Measurements from ENCODE around the gene KAT6B. TPM values are rescaled to one million over a fixed set of nuclear protein-coding genes. Genes with fewer than 3 reads are reported as not detected.
A peak's percentile ranks its signal among the peaks of the same experiment; 100 is the strongest.

Gene KAT6B
- total RNA-seq, 1 donor from 2014 or later = 48.3 TPM

GRCh38 chr10:74983383-74983782 lies 157.0 kb downstream of the KAT6B start:
- DNase-seq (ENCODE audit: extremely low spot score, unreplicated experiment) = no peak
- H3K36me3 Mint-ChIP-seq = peaks cover 22% of the 10 kb centered on the region
- no peaks in the 10 kb centered on the region for H3K4me1 Mint-ChIP-seq (ENCODE audit: unreplicated experiment)
- H3K27ac Mint-ChIP-seq = no peak overlapping the region
- H3K4me3 Mint-ChIP-seq = no peak overlapping the region
- no peaks in the 10 kb centered on the region for H3K9me3 Mint-ChIP-seq
- no peak for TF ChIP-seq CTCF (conservative IDR thresholded peaks at IDR 0.05)
- no peaks in the 10 kb centered on the region for H3K27me3 Mint-ChIP-seq

- no peaks in the 10 kb centered on the region for H3K27me3 Mint-ChIP-seq
- no peaks in the 10 kb centered on the region for H3K9me3 Mint-ChIP-seq
- H3K36me3 Mint-ChIP-seq = peaks cover 30% of the 10 kb centered on the region
- no peak overlapping the region for H3K27ac Mint-ChIP-seq
- no peak for DNase-seq (ENCODE audit: extremely low spot score, unreplicated experiment)
- H3K4me1 Mint-ChIP-seq (ENCODE audit: unreplicated experiment) = peaks cover 12% of the 10 kb centered on the region
- H3K4me3 Mint-ChIP-seq = no peak overlapping the region
- no peak for TF ChIP-seq CTCF (conservative IDR thresholded peaks at IDR 0.05)
Measured at GRCh38 chr10:74987339-74988053, 161.1 kb downstream of the KAT6B start.

GRCh38 chr10:74988054-74988775 lies 161.8 kb downstream of the KAT6B start:
- Mint-ChIP-seq H3K27ac (no peak overlapping the region), H3K36me3 (peaks cover 35% of the 10 kb centered on the region), H3K4me1 (ENCODE audit: unreplicated experiment) (peaks cover 12% of the 10 kb centered on the region), H3K9me3 (no peaks in the 10 kb centered on the region), H3K27me3 (no peaks in the 10 kb centered on the region), H3K4me3 (no peak overlapping the region)
- DNase-seq (ENCODE audit: extremely low spot score, unreplicated experiment) = no peak
- no peak for TF ChIP-seq CTCF (conservative IDR thresholded peaks at IDR 0.05)

- DNase-seq (ENCODE audit: extremely low spot score, unreplicated experiment) = no peak
- no peak overlapping the region for H3K27ac Mint-ChIP-seq
- no peaks in the 10 kb centered on the region for H3K9me3 Mint-ChIP-seq
- no peaks in the 10 kb centered on the region for H3K27me3 Mint-ChIP-seq
- H3K4me1 Mint-ChIP-seq (ENCODE audit: unreplicated experiment) = peaks cover 12% of the 10 kb centered on the region
- H3K4me3 Mint-ChIP-seq = no peak overlapping the region
- H3K36me3 Mint-ChIP-seq = peaks cover 35% of the 10 kb centered on the region
- no peak for TF ChIP-seq CTCF (conservative IDR thresholded peaks at IDR 0.05)
Measured at GRCh38 chr10:74988832-74989561, 162.6 kb downstream of the KAT6B start.

- Mint-ChIP-seq H3K4me1 (ENCODE audit: unreplicated experiment) (peaks cover 16% of the 10 kb centered on the region), H3K9me3 (peaks cover 4% of the 10 kb centered on the region), H3K27ac (no peak overlapping the region), H3K36me3 (peaks cover 37% of the 10 kb centered on the region), H3K4me3 (no peak overlapping the region), H3K27me3 (no peaks in the 10 kb centered on the region)
- TF ChIP-seq CTCF (conservative IDR thresholded peaks at IDR 0.05) = peak; percentile 70
- DNase-seq (ENCODE audit: extremely low spot score, unreplicated experiment) = no peak
Measured at GRCh38 chr10:74991435-74991834, 165.0 kb downstream of the KAT6B start.
